ENCODE results near the gene WDR74.
"Not testable (repeated sequence)": the region's sequence is repeated elsewhere in the genome, so short reads cannot be mapped to it uniquely, and the experiment has no call there.

WDR74 gene

GRCh38 chr11:62839050-62839945, at the start of gene WDR74:
TSS of gene WDR74 (minus strand) at chr11:62839590. CDS start at chr11:62839570, 20 bp downstream.
- DNase-seq = peak; percentile 97

DNA sequence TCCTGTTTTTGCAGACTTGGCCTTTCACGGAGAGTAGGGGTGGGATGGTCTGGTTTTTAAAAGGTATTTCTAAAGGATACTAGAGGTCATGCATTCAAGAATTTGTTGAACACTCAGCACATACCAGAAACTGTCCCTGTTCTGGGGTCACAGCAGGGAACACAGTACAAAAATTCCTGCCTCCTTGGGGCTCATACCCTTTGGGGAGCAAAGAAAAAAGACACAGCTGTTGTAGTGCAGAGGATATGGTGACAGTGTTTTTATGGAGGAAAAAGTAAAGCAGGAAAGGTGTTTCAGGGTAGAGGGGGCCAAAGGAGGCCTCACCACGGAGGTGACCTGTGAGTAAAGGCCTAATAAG, 49.7 kb upstream of the WDR74 start:
- DNase-seq = no peak

GRCh38 chr11:62888406-62888805, 49.0 kb upstream of the WDR74 start:
- DNase-seq = no peak

DNA sequence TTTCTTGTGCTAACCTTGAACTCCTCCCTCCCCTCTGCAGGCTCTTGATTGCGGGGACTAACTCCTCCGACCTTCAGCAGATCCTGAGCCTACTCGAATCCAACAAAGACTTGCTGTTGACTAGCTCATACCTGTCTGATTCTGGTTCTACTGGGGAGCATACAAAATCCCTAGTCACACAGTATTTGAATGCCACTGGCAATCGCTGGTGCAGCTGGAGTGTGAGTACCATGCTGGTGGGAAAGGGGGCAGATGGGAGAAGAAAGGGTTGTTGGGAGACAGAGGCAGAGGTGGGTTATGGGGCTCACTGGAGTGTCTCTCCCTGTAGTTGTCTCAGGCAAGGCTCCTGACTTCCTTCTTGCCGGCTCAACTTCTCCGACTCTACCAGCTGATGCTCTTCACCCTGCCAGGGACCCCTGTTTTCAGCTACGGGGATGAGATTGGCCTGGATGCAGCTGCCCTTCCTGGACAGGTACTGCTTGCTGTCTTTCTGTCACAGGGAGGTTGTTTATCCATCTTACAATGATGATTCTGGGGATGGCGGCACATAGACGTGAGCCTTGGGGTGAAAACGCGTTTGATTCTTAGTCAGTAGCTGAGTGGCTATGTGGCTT, 45.9 kb upstream of the WDR74 start:
- no peak for DNase-seq

DNA sequence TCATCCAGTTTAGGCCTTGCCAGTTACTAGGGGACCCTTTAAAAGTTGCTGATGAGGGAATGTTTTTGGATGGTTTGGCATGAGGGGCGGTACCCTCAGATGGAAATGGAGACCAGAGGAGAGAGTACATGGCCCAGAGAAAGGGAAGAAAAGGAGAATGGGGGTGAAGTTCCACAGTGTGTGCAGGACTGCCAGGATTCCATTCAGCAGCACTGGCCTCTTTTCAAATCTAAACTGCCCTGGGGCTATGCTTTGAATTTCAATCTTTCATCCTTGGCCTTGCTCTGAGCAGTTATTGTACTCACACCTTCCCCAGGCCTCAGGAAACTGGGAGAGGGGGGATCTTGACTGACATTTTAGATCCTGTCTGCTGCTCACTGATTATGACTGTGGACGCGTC, 44.3 kb upstream of the WDR74 start:
- no peak for DNase-seq

GRCh38 chr11:62882788-62883501, 43.6 kb upstream of the WDR74 start:
- no peak for DNase-seq

DNA sequence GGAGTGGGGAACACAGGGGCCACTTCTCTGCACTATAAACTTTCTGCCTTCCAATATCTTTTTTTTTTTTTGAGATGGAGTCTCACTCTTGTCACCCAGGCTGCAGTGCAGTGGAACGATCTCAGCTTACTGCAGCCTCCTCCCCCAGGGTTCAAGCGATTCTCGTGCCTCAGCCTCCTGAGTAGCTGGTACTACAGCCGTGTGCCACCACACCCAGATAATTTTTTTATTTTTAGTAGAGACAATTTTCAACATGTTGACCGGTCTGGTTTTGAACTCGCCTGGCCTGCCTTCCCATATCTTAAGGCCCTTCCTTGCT, 43.0 kb upstream of the WDR74 start:
- peak; percentile 41 for DNase-seq

DNA sequence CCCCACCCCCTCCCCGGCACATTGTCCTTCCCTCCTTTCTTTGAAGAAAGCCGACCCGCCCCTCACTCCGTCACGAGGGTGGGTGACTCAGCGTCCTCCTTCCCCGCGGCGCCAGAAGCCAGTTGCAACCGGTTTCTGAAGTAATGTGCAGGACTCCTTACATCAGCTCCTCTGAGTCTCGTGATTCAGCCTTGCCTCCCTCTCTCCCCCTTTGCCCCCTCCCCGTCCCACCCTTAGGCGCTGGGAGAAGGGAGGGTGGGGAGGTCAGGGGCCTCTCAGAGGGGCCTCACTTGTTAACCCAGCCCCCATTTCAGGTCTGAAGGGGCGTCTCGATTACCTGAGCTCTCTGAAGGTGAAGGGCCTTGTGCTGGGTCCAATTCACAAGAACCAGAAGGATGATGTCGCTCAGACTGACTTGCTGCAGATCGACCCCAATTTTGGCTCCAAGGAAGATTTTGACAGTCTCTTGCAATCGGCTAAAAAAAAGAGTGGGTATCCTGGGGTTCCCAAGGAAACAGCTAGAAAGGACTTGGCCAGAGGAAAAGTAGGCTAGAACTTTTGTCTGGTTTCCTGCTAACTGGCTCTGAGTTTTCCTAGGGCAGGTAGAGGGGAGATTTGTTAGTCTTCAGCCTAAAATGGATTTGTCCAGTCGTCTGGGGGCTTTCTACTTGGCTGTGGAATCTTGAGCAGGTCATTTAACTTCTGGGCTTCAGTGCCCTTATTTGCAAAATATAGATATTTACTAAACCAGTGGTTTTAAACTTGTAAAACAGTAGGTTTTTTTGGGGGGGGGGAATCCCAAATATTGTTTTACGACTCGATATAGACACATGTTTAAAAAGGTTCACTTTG, 42.4 kb upstream of the WDR74 start:
- peak; percentile 98 for DNase-seq

DNA sequence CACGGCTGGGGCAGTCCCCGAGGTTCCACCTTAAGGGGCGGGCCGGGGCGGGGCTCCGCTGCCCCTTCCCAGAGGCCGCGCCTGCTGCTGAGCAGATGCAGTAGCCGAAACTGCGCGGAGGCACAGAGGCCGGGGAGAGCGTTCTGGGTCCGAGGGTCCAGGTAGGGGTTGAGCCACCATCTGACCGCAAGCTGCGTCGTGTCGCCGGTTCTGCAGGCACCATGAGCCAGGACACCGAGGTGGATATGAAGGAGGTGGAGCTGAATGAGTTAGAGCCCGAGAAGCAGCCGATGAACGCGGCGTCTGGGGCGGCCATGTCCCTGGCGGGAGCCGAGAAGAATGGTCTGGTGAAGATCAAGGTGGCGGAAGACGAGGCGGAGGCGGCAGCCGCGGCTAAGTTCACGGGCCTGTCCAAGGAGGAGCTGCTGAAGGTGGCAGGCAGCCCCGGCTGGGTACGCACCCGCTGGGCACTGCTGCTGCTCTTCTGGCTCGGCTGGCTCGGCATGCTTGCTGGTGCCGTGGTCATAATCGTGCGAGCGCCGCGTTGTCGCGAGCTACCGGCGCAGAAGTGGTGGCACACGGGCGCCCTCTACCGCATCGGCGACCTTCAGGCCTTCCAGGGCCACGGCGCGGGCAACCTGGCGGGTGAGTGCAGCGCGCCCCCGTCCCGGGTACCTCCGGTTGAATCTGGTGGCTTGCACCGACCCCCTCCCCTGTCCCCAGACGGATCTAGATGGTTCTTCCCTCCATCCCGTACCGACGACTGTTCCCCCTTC, 41.6 kb upstream of the WDR74 start, which contains the start of gene SLC3A2:
SLC3A2 (plus strand) TSS at position 94 of the 776 bp plus-strand sequence; CDS start at position 222, 128 bp downstream.
- DNase-seq = peak; percentile 96

- peak; percentile 70 for DNase-seq
Observed at GRCh38 chr11:62880231-62880802, 40.9 kb upstream of the WDR74 start.

DNA sequence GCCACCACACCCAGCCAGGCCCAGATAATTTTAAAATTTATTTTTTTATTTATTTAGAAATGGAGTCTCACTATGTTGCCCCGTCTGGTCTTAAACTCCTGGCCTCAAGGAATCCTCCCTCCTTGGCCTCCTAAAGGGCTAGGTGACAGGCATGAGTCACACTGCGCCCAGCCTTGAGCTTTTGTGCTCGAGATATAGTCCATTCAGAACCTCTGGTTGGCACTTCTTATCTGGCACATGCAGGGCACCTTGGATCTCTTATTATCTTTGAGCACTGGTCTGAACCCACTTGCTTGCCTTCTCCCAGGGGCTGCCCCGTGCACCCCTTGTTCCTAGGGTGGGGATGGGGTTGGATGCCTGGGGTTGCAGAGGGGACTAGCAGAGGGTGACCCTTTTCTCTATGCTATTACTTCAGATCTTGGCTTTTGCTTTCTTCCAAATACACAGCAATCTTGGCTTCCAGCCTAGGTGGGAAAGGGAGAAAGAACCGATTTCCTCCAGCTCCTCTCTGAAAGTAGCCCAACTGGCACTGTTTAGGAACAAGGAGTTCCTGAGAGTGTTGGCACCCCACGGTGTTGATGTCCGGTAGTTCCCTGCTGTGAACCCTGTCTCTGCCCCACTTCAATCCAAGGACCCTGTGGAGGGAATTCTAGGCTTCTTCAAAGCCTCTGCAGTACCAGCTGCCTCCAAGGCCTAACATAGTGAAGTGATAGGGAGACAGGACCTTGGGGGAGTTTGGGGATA, 40.0 kb upstream of the WDR74 start:
- DNase-seq = peak; percentile 92

GRCh38 chr11:62876712-62877111, 37.3 kb upstream of the WDR74 start:
- no peak for DNase-seq

DNA sequence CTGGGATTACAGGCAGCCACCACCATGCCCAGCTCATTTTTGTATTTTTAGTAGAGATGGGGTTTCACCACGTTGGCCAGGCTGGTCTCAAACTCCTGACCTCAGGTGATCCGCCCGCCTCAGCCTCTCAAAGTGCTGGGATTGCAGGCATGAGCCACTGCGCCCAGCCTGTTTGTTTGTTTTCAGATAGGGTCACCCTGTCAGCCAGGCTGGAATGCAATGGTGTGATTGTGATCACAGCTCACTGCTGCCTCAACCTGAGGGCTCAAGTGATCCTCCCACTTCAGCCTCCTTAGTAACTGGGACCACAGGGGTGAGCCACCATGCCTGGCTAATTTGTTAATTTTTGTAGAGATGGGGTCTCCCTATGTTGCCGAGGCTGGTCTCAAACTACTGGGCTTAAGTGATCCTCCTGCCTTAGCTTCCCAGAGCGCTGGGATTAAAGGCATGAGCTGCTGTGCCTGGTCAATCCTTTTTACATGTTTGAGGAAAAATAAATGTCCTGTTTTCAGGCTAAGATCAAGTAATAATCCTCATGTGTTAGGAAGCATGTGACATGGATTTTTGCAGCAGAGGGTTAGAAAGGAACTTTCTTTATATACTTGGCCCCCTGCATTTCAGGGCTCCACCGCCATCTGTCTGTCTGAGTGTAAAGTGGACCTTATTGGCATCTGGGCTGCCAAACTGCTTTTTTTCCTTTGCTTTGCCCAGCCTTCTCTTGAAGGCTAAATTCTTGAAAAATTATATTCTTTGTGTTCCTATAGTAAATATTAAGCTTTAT, 36.5 kb upstream of the WDR74 start:
- DNase-seq = peak; percentile 32

- no peak for DNase-seq
Observed at GRCh38 chr11:62874851-62875250, 35.5 kb upstream of the WDR74 start.

DNA sequence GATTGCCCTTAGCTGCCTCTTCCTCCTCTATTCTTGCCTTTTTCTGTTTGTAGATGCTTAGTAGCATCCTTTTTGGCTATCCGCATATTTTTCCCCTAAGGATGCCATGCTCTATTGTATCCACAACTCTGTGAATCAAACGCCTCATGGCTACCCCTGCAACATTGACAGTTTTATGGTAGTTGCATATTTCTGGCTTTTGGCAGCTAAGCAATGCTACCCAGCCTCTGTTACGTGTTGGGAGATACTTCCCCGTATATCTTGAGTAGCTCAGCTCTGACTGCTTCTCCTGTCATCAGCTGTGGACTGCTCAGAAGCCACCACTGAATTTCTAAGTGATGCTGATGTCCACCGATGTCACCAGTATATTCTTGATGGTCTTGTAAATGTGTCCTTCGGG, 26.2 kb upstream of the WDR74 start:
- DNase-seq = no peak

GRCh38 chr11:62863687-62864335, 24.4 kb upstream of the WDR74 start:
- DNase-seq = no peak

DNA sequence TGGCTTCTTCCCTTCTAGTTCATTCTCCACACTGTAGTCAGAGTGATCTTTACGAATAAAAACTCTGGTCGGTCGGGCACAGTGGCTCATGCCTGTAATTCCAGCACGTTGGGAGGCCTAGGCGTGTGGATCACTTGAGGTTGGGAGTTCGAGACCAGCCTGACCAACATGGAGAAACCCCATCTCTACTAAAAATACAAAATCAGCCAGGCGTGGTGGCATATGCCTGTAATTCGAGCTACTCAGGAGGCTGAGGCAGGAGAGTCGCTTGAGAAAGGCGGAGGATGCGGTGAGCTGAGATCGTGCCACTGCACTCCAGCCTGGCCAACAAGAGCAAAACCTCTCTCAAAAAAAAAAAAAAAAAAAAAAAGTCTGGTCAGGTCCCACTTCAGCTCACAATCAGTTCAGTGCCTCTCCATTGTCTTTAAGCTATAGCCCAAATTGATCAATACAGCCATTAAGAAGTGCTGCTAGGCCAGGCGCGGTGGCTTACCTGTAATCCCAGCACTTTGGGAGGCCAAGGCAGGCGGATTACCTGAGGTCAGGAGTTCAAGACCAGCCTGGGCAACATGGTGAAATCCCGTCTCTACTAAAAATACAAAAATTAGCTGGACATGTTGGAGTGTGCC, 22.3 kb upstream of the WDR74 start:
- DNase-seq = not testable (repeated sequence)

GRCh38 chr11:62860835-62861563, 21.6 kb upstream of the WDR74 start:
- no peak for DNase-seq
